Central memory CD8-positive, alpha-beta T cell (primary cell): ENCODE measurements around the gene AFM.

Experiments used
- ATAC-seq: fragments of 150-1000 bp; cut with Tn5 transposase; replicated peaks from 2 replicates; pipeline ENCODE4 v1.10.0; 2022; ENCODE audit warnings: mild to moderate bottlenecking, moderate FRiP score, moderate number of reproducible peaks; ENCODE audit not compliant: poor library complexity, severe bottlenecking; ENCODE audit errors: extremely low read depth
- DNase-seq, 2 donors: peaks; one replicate each; pipeline ENCODE4 v3.0.0; 2021; ENCODE audit warnings: low spot score in 2 of 2
- H3K27ac Mint-ChIP-seq: one replicate; pipeline ENCODE4 v1.8.0; 2022; ENCODE audit warnings: low read depth, mild to moderate bottlenecking, moderate library complexity, mixed read lengths
- H3K27me3 Mint-ChIP-seq: one replicate; pipeline ENCODE4 v1.8.0; 2022; ENCODE audit warnings: mixed read lengths
- H3K36me3 Mint-ChIP-seq: one replicate; pipeline ENCODE4 v1.8.0; 2022; ENCODE audit warnings: mild to moderate bottlenecking, moderate library complexity, mixed read lengths; ENCODE audit not compliant: insufficient read depth
- H3K4me1 Mint-ChIP-seq: one replicate; pipeline ENCODE4 v1.8.0; 2022; ENCODE audit warnings: mixed read lengths
- H3K4me3 Mint-ChIP-seq: one replicate; pipeline ENCODE4 v1.8.0; 2022; ENCODE audit warnings: mild to moderate bottlenecking, moderate library complexity, mixed read lengths
- H3K9me3 Mint-ChIP-seq: one replicate; pipeline ENCODE4 v1.8.0; 2022; ENCODE audit warnings: mixed read lengths

The AFM gene, protein sequence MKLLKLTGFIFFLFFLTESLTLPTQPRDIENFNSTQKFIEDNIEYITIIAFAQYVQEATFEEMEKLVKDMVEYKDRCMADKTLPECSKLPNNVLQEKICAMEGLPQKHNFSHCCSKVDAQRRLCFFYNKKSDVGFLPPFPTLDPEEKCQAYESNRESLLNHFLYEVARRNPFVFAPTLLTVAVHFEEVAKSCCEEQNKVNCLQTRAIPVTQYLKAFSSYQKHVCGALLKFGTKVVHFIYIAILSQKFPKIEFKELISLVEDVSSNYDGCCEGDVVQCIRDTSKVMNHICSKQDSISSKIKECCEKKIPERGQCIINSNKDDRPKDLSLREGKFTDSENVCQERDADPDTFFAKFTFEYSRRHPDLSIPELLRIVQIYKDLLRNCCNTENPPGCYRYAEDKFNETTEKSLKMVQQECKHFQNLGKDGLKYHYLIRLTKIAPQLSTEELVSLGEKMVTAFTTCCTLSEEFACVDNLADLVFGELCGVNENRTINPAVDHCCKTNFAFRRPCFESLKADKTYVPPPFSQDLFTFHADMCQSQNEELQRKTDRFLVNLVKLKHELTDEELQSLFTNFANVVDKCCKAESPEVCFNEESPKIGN

GRCh38 chr4:73481358-73481757 is at the start of gene AFM:
Gene AFM, plus strand, starts transcription at chr4:73481745. Its CDS starts 31 bp downstream, at chr4:73481776.
- ATAC-seq (no peak), DNase-seq (no peak)
- Mint-ChIP-seq H3K36me3 (no peaks in the 10 kb centered on the region), H3K27ac (no peak within 1 kb of the TSS), H3K9me3 (no peaks in the 10 kb centered on the region), H3K4me1 (no peaks in the 10 kb centered on the region), H3K27me3 (no peaks in the 10 kb centered on the region), H3K4me3 (no peak within 1 kb of the TSS)

DNA sequence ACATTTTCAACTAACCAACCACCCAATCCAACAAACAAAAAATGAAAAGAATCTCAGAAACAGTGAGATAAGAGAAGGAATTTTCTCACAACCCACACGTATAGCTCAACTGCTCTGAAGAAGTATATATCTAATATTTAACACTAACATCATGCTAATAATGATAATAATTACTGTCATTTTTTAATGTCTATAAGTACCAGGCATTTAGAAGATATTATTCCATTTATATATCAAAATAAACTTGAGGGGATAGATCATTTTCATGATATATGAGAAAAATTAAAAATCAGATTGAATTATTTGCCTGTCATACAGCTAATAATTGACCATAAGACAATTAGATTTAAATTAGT is 49.8 kb upstream of the AFM start:
- no peaks in the 10 kb centered on the region for H3K9me3 Mint-ChIP-seq
- H3K4me3 Mint-ChIP-seq: no peak overlapping the region
- no peak overlapping the region for H3K27ac Mint-ChIP-seq
- H3K4me1 Mint-ChIP-seq: no peaks in the 10 kb centered on the region
- no peak for ATAC-seq
- no peaks in the 10 kb centered on the region for H3K36me3 Mint-ChIP-seq
- H3K27me3 Mint-ChIP-seq: peaks cover 9% of the 10 kb centered on the region
- no peak for DNase-seq

GRCh38 chr4:73432169-73433000 is 49.2 kb upstream of the AFM start:
- DNase-seq (no peak), ATAC-seq (no peak)
- H3K27ac Mint-ChIP-seq: no peak overlapping the region
- no peaks in the 10 kb centered on the region for H3K36me3 Mint-ChIP-seq
- H3K9me3 Mint-ChIP-seq: no peaks in the 10 kb centered on the region
- no peak overlapping the region for H3K4me3 Mint-ChIP-seq
- no peaks in the 10 kb centered on the region for H3K4me1 Mint-ChIP-seq
- H3K27me3 Mint-ChIP-seq: peaks cover 9% of the 10 kb centered on the region

GRCh38 chr4:73433140-73433539 is 48.4 kb upstream of the AFM start:
- Mint-ChIP-seq H3K4me3 (no peak overlapping the region), H3K27me3 (peaks cover 9% of the 10 kb centered on the region), H3K9me3 (no peaks in the 10 kb centered on the region), H3K27ac (no peak overlapping the region), H3K4me1 (no peaks in the 10 kb centered on the region), H3K36me3 (no peaks in the 10 kb centered on the region)
- DNase-seq (no peak), ATAC-seq (no peak)

- no peak for ATAC-seq
- H3K9me3 Mint-ChIP-seq: no peaks in the 10 kb centered on the region
- H3K4me3 Mint-ChIP-seq: no peak overlapping the region
- no peak for DNase-seq
- H3K27ac Mint-ChIP-seq: no peak overlapping the region
- H3K4me1 Mint-ChIP-seq: no peaks in the 10 kb centered on the region
- H3K27me3 Mint-ChIP-seq: peaks cover 9% of the 10 kb centered on the region
- no peaks in the 10 kb centered on the region for H3K36me3 Mint-ChIP-seq
Measured at GRCh38 chr4:73434311-73434710, 47.2 kb upstream of the AFM start.

DNA sequence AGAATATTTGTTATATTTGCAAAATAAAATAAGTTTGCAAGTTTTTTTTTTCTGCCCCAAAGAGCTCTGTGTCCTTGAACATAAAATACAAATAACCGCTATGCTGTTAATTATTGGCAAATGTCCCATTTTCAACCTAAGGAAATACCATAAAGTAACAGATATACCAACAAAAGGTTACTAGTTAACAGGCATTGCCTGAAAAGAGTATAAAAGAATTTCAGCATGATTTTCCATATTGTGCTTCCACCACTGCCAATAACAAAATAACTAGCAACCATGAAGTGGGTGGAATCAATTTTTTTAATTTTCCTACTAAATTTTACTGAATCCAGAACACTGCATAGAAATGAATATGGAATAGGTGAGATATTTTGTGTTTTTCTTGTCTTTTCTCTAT is 45.6 kb upstream of the AFM start, which contains the start of gene AFP:
Gene AFP (plus strand): TSS at position 238 of the 400 bp plus-strand sequence. CDS start 42 bp downstream, at position 280.
- no peak for ATAC-seq
- H3K4me1 Mint-ChIP-seq: no peaks in the 10 kb centered on the region

GRCh38 chr4:73436674-73437557 is 44.6 kb upstream of the AFM start:
- Mint-ChIP-seq H3K36me3 (no peaks in the 10 kb centered on the region), H3K27me3 (peaks cover 17% of the 10 kb centered on the region), H3K4me1 (no peaks in the 10 kb centered on the region), H3K4me3 (no peak overlapping the region), H3K27ac (no peak overlapping the region), H3K9me3 (no peaks in the 10 kb centered on the region)
- no peak for ATAC-seq
- no peak for DNase-seq

More for the DNA sequence above, 45.6 kb upstream of the AFM start, which contains the start of gene AFP:
- H3K27me3 Mint-ChIP-seq: peaks cover 9% of the 10 kb centered on the region
- H3K27ac Mint-ChIP-seq: no peak within 1 kb of the TSS
- no peak for DNase-seq
- H3K9me3 Mint-ChIP-seq: no peaks in the 10 kb centered on the region
- H3K4me3 Mint-ChIP-seq: no peak within 1 kb of the TSS
- H3K36me3 Mint-ChIP-seq: no peaks in the 10 kb centered on the region

DNA sequence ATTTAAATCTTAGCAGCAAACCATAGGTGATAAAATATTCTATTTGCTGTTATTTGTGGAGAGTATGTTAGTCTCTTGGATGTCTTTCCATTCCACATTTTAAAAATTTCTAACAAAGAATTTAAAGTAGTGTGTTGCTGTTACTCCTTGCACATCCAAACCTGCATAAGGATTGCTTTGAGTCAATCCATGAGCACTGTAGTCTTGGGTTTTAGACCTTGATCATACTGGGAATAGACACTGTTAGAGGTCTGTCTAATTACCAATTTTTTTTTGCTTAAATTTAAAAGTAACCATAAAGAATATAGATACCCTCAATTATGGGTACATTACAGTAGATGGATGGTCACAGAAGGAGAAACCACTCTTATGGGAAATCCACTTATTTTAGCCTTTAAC is 44.0 kb upstream of the AFM start:
- DNase-seq: no peak
- Mint-ChIP-seq H3K27ac (no peak overlapping the region), H3K36me3 (no peaks in the 10 kb centered on the region)

GRCh38 chr4:73438048-73438447 is 43.5 kb upstream of the AFM start:
- Mint-ChIP-seq H3K9me3 (no peaks in the 10 kb centered on the region), H3K4me1 (no peaks in the 10 kb centered on the region), H3K36me3 (no peaks in the 10 kb centered on the region), H3K4me3 (no peak overlapping the region), H3K27ac (no peak overlapping the region), H3K27me3 (peaks cover 16% of the 10 kb centered on the region)
- ATAC-seq (no peak), DNase-seq (no peak)

More for the DNA sequence above, 44.0 kb upstream of the AFM start:
- peaks cover 20% of the 10 kb centered on the region for H3K27me3 Mint-ChIP-seq
- no peaks in the 10 kb centered on the region for H3K4me1 Mint-ChIP-seq
- no peak overlapping the region for H3K4me3 Mint-ChIP-seq
- no peak for ATAC-seq
- H3K9me3 Mint-ChIP-seq: no peaks in the 10 kb centered on the region

GRCh38 chr4:73438582-73439215 is 42.8 kb upstream of the AFM start:
- DNase-seq (no peak), ATAC-seq (no peak)
- Mint-ChIP-seq H3K27me3 (peaks cover 11% of the 10 kb centered on the region), H3K9me3 (no peaks in the 10 kb centered on the region), H3K27ac (no peak overlapping the region), H3K4me1 (no peaks in the 10 kb centered on the region), H3K4me3 (no peak overlapping the region), H3K36me3 (no peaks in the 10 kb centered on the region)

DNA sequence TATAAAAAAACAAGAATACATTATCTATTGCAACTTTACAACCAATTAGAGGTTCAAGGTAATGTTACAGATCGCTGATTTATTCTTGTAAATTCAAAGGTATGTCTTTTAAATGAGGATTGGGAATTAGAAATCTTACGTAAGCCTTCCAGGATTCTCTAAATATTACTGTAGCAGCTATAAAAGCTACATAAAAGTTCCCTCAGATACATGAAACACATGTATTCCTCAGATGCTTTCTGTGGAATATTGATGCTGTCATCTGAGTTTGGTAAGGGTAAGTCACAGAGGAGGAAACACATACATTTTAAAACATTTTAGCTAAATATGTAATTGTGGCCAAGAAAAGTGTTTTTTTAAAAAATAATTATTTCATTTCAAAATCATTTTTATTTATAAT is 42.1 kb upstream of the AFM start:
- Mint-ChIP-seq H3K4me3 (no peak overlapping the region), H3K27ac (no peak overlapping the region), H3K36me3 (no peaks in the 10 kb centered on the region), H3K4me1 (no peaks in the 10 kb centered on the region), H3K9me3 (no peaks in the 10 kb centered on the region), H3K27me3 (peaks cover 11% of the 10 kb centered on the region)
- no peak for ATAC-seq
- DNase-seq: no peak
